Measurements from ENCODE around the gene LRIT2. TPM values are rescaled to one million over a fixed set of nuclear protein-coding genes. Genes with fewer than 3 reads are reported as not detected.

LRIT2 gene
- total and polyA plus RNA-seq, 9 of the 15 experiments (the other 6 are each of a cell fraction or from before 2014, with no cell fraction given) = not detected

- TF ChIP-seq KLF13 (tag; IDR thresholded peaks at IDR 0.05; ENCODE audit: borderline replicate concordance, low read depth) = no peak
- peak in 1 of 2 experiments; percentile 40; a peak in 1 of 4 replicates for TF ChIP-seq RCOR1 (IDR thresholded peaks at IDR 0.05; ENCODE audit: borderline replicate concordance in 1 of 2, low read depth in 2 of 2, low read length in 2 of 2)
- no peak for TF ChIP-seq MTA2 (IDR thresholded peaks at IDR 0.05; ENCODE audit: low read depth)
- TF ChIP-seq NR0B1 (IDR thresholded peaks at IDR 0.05; ENCODE audit: partially characterized antibody) = no peak
- 0 out of 2 replicates have a peak, but pooled peaks have one; percentile 17 for TF ChIP-seq MEF2D (tag; conservative IDR thresholded peaks at IDR 0.05; ENCODE audit: low read depth)
- TF ChIP-seq MLX (CRISPR knock-in tag; conservative IDR thresholded peaks at IDR 0.05) = no peak
- TF ChIP-seq TEAD2 (tag; IDR thresholded peaks at IDR 0.05) = no peak
- TF ChIP-seq ZNF511 (CRISPR knock-in tag; IDR thresholded peaks at IDR 0.05) = peak; percentile 98
- no peak for TF ChIP-seq PHB2 (IDR thresholded peaks at IDR 0.05; ENCODE audit: low read depth)
- peak; percentile 64 for TF ChIP-seq MYC (IDR thresholded peaks at IDR 0.05; ENCODE audit: low read depth, low read length)
- no peak for TF ChIP-seq MYC (CRISPR knock-in tag; IDR thresholded peaks at IDR 0.05; ENCODE audit: borderline replicate concordance, low read depth)
- TF ChIP-seq SOX6 (IDR thresholded peaks at IDR 0.05) = peak; percentile 30; the same call in 1 of the 2 replicates
- no peak for TF ChIP-seq ETV6 (IDR thresholded peaks at IDR 0.05; ENCODE audit: borderline replicate concordance in 1 of 2, low read depth in 2 of 2, low read length in 1 of 2)
- TF ChIP-seq ETV6 (CRISPR knock-in tag; IDR thresholded peaks at IDR 0.05; ENCODE audit: borderline replicate concordance) = peak; percentile 93; the same call in 1 of the 2 replicates
- peak; percentile 53; the same call in 1 of the 2 replicates for TF ChIP-seq ZNF282 (CRISPR knock-in tag; IDR thresholded peaks at IDR 0.05)
- TF ChIP-seq HDAC6 (IDR thresholded peaks at IDR 0.05; ENCODE audit: low read depth, low read length) = no peak
- no peak for TF ChIP-seq ID3 (CRISPR knock-in tag; IDR thresholded peaks at IDR 0.05)
- TF ChIP-seq ID3 (tag; IDR thresholded peaks at IDR 0.05) = 0 out of 2 replicates have a peak, but pooled peaks have one; percentile 50
- no peak for TF ChIP-seq ARID1B (IDR thresholded peaks at IDR 0.05)
- TF ChIP-seq LCOR (CRISPR knock-in tag; IDR thresholded peaks at IDR 0.05) = peak; percentile 78
- TF ChIP-seq ZSCAN32 (CRISPR knock-in tag; IDR thresholded peaks at IDR 0.05) = no peak
These were observed 31.4 kb upstream of the LRIT2 start (continued) for GRCh38 chr10:84256510-84257342.

Data from K562 (cell line).